ENCODE measurements around the gene RBM23. TPM values are rescaled to one million over a fixed set of nuclear protein-coding genes. Genes with fewer than 3 reads are reported as not detected.
A peak's percentile ranks its signal among the peaks of the same experiment; 100 is the strongest.

The RBM23 gene
- polyA plus RNA-seq, 3 donors: 76.7 to 89.7 (median 85.7) TPM

GRCh38 chr14:22962061-22962676 lies 43.2 kb upstream of the RBM23 start:
- H2AFZ ChIP-seq (ENCODE audit: insufficient read depth, low read depth, low read length, poor library complexity, severe bottlenecking): peak overlapping the region; percentile 17
- 100% methylated on average over 1 of the region's 6 CpGs for WGBS (ENCODE audit: insufficient coverage)

More at GRCh38 chr14:22962061-22962676, 43.2 kb upstream of the RBM23 start:
- TF ChIP-seq CTCF (IDR thresholded peaks at IDR 0.05): no peak
- no peak overlapping the region for H3K9ac ChIP-seq (ENCODE audit: insufficient read depth, low read length, poor library complexity, severe bottlenecking)
- peaks cover 6 to 7% of the 10 kb centered on the region in 2 donors for H3K4me1 ChIP-seq (ENCODE audit: control insufficient read depth in 1 of 2, insufficient read depth in 2 of 2, low read length in 2 of 2)
- H3K27me3 Mint-ChIP-seq (ENCODE audit: low read depth in 3 of 3): peaks cover 0 to 3% (median 0%) of the 10 kb centered on the region in 3 donors
- H3K27ac Mint-ChIP-seq: no peak overlapping the region
- intact Hi-C loops (cut with micrococcal nuclease): no loop called here
- no peaks in the 10 kb centered on the region for H3K36me3 ChIP-seq (replicated peaks in 1 of 2; ENCODE audit: control insufficient read depth in 1 of 2, insufficient read depth in 2 of 2, low read length in 2 of 2)
- no peaks in the 10 kb centered on the region for H3K79me2 ChIP-seq (ENCODE audit: insufficient read depth, low read length)
- no peak overlapping the region for H3K4me3 ChIP-seq (replicated peaks in 1 of 3; ENCODE audit: low read depth in 2 of 3, low read length in 3 of 3)
- no peak for DNase-seq
- H3K4me2 ChIP-seq (replicated peaks; ENCODE audit: extremely low read depth, low read length, poor library complexity, severe bottlenecking): no peak overlapping the region
- no peak overlapping the region for H3K4me3 Mint-ChIP-seq
- H3K36me3 Mint-ChIP-seq: no peaks in the 10 kb centered on the region
- H4K20me1 ChIP-seq (ENCODE audit: insufficient read depth, low read length): no peaks in the 10 kb centered on the region
- H3K4me1 Mint-ChIP-seq: peaks cover 5% of the 10 kb centered on the region
- H3K27ac ChIP-seq (ENCODE audit: low read depth in 1 of 2, low read length in 2 of 2): no peak overlapping the region
- H3K9me3 Mint-ChIP-seq: peaks cover 0 to 4% (median 0%) of the 10 kb centered on the region in 7 donors
- no peaks in the 10 kb centered on the region for H3K27me3 ChIP-seq (ENCODE audit: control insufficient read depth in 2 of 2, insufficient read depth in 2 of 2, low read length in 2 of 2)
- no peaks in the 10 kb centered on the region for H3K9me3 ChIP-seq (replicated peaks in 1 of 2; ENCODE audit: control insufficient read depth in 1 of 2, insufficient read depth in 1 of 2, low read length in 2 of 2)

All from CD14-positive monocyte (primary cell).